Small intestine (tissue), 7 donors: Measurements from ENCODE around the gene YIF1B. TPM values are rescaled to one million over a fixed set of nuclear protein-coding genes. Genes with fewer than 3 reads are reported as not detected.

ENCODE experiments used
- DNase-seq, 2 donors: peaks; one replicate each; pipeline versions ENCODE4 v3.0.0 to v3.0.0-alpha.2; 2013
- FAIRE-seq: peaks from 2 replicates; lab custom pipeline; 2012; peaks lifted over from hg19 to GRCh38; lab: Jason Lieb, UNC
- H3K27ac ChIP-seq, 3 donors: one replicate each; pipeline ENCODE4 v1.5.1; 2013; ENCODE audit warnings: low read length in 2 of 3, mild to moderate bottlenecking in 2 of 3, control low read depth in 1 of 3, inconsistent platforms in 1 of 3, low read depth in 1 of 3, moderate library complexity in 1 of 3
- H3K27me3 ChIP-seq, 3 donors: one replicate each; pipeline ENCODE4 v1.6.1; 2013; ENCODE audit warnings: low read length in 3 of 3, inconsistent platforms in 1 of 3; ENCODE audit not compliant: control insufficient read depth in 3 of 3, insufficient read depth in 3 of 3
- H3K36me3 ChIP-seq, 3 donors: one replicate each; pipeline ENCODE4 v1.6.1; 2013; ENCODE audit warnings: low read length in 3 of 3, inconsistent platforms in 1 of 3, low read depth in 1 of 3, mild to moderate bottlenecking in 1 of 3, moderate library complexity in 1 of 3; ENCODE audit not compliant: control insufficient read depth in 3 of 3, insufficient read depth in 2 of 3
- H3K4me1 ChIP-seq, 3 donors: one replicate each; pipeline ENCODE4 v1.6.1; 2013; ENCODE audit warnings: low read length in 2 of 3, inconsistent platforms in 1 of 3, low read depth in 1 of 3, mild to moderate bottlenecking in 1 of 3, moderate library complexity in 1 of 3; ENCODE audit not compliant: control insufficient read depth in 3 of 3, insufficient read depth in 2 of 3
- H3K4me3 ChIP-seq, 3 donors: one replicate each; pipeline ENCODE4 v1.5.1; 2013; ENCODE audit warnings: low read length in 3 of 3, control low read depth in 1 of 3, inconsistent platforms in 1 of 3, low read depth in 1 of 3, mild to moderate bottlenecking in 1 of 3, moderate library complexity in 1 of 3
- H3K9me3 ChIP-seq, 2 donors: one replicate each; pipeline ENCODE4 v1.6.1; 2013; ENCODE audit warnings: low read depth in 1 of 2, low read length in 1 of 2; ENCODE audit not compliant: control insufficient read depth in 2 of 2, insufficient read depth in 1 of 2
- whole genome bisulfite sequencing, 3 donors: extraction: QIAGEN DNeasy Blood & Tissue Kit; methylation state at CpG; one replicate each; pipeline ENCODE4 v1.1.7; 2013; 5-methylcytosine and 5-hydroxymethylcytosine counted together
- polyA plus RNA-seq, 4 donors: library from polyadenylated mRNA; stranded (reverse) in 3 of 4; unstranded in 1 of 4; fragments of 200-250 nt in 3 of 4; fragments of 120-200 nt in 1 of 4; gene quantifications; one replicate each; pipeline versions ENCODE4 v1.2.1 to v1.2.3, GENCODE V29; 2013
- donor health status: healthy with polysubstance abuse.
- donor health status: control.
- donor health status: control.
- donor health status: Bipolar disorder and iron deficiency.
- donor health status: healthy.

Gene YIF1B
- polyA plus RNA-seq, 4 donors, result 13.0 to 73.1 (median 16.6) TPM

DNA sequence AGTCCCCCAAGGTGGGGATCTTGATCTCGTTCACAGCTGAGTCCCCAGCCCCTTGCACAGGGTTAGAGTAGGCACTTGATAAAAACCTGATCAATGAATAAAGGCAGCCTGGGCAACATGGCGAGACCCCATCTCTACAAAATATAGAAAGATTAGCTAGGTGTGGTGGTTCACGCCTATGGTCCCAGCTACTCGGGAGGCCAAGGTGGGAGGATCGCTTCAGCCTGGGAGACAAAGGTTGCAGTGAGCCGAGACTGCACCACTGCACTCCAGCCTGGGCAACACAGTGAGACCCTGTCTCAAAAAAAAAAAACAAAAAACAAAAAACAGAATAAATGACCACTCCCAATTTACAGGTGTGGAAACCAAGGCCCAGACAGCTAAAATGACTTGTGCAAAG, 4.8 kb downstream of the YIF1B start:
- WGBS, 3 donors, result 90 to 99% (median 97%) methylated on average over 6 of the region's 6 CpGs
- no peak for FAIRE-seq

DNA sequence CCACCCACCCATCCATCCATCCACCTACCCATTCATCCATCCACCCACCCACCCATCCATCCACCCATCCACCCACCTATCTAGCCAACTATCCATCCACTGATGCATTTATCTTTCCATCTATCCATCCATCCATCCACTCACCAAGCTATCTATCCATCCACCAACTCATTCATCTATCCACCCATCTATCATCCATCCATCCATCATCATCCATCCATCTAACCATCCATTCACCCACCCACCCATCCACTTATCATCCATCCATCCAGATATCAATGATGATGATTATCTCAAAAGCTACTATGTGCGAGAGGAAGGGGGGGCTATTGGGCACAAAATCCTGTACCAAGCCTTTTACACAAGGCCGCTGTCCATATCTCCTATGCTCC, 5.5 kb downstream of the YIF1B start:
- Histone ChIP-seq H3K4me1 (peaks cover 0 to 21% (median 3%) of the 10 kb centered on the region in 3 donors), H3K36me3 (peaks cover 3 to 48% (median 3%) of the 10 kb centered on the region in 3 donors), H3K27me3 (no peaks in the 10 kb centered on the region), H3K4me3 (no peak overlapping the region), H3K9me3 (no peaks in the 10 kb centered on the region), H3K27ac (no peak overlapping the region)
- FAIRE-seq, result no peak
- no peak for DNase-seq
- 95 to 100% (median 98%) methylated on average over 2 of the region's 2 CpGs for WGBS, 3 donors

More for the DNA sequence above, 4.8 kb downstream of the YIF1B start:
- H3K4me3 ChIP-seq, result no peak overlapping the region
- no peaks in the 10 kb centered on the region for H3K27me3 ChIP-seq
- peaks cover 3 to 41% (median 3%) of the 10 kb centered on the region in 3 donors for H3K36me3 ChIP-seq
- H3K9me3 ChIP-seq, result no peaks in the 10 kb centered on the region
- DNase-seq, result no peak
- H3K27ac ChIP-seq, result no peak overlapping the region
- peaks cover 0 to 19% (median 3%) of the 10 kb centered on the region in 3 donors for H3K4me1 ChIP-seq

DNA sequence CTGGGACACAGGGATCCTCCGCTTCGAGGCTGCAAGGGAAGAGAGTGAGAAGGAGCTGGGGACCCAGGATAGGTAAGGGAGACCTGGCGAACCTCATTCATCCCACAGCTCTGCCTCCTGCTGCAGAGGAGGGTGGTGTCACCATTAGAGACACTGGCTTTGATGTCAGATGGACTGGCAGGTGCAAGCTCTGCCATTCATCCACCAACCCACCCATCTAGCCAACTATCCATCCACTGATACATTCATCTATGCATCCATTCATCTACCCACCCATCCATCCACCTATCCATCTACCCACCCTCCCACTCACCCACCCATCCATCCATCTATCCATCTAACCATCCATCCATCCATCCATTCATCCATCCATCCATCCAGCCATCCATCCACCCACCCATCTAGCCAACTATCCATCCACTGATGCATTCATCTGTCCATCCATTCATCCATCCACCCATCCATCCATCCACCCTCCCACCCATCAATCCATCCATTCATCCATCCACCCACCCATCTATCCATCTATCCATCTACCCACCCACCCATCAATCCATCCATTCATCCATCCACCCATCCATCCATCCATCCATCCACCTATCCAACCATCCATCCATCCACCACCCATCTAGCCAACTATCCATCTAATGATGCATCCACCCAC, 6.0 kb downstream of the YIF1B start:
- no peak for DNase-seq
- 97 to 100% (median 97%) methylated on average over 3 of the region's 3 CpGs for WGBS, 3 donors
- H3K4me3 ChIP-seq, result no peak overlapping the region
- H3K27me3 ChIP-seq, result no peaks in the 10 kb centered on the region
- FAIRE-seq, result no peak
- no peaks in the 10 kb centered on the region for H3K9me3 ChIP-seq
- peaks cover 3 to 50% (median 3%) of the 10 kb centered on the region in 3 donors for H3K36me3 ChIP-seq
- H3K27ac ChIP-seq, result no peak overlapping the region
- peaks cover 0 to 20% (median 0%) of the 10 kb centered on the region in 3 donors for H3K4me1 ChIP-seq

DNA sequence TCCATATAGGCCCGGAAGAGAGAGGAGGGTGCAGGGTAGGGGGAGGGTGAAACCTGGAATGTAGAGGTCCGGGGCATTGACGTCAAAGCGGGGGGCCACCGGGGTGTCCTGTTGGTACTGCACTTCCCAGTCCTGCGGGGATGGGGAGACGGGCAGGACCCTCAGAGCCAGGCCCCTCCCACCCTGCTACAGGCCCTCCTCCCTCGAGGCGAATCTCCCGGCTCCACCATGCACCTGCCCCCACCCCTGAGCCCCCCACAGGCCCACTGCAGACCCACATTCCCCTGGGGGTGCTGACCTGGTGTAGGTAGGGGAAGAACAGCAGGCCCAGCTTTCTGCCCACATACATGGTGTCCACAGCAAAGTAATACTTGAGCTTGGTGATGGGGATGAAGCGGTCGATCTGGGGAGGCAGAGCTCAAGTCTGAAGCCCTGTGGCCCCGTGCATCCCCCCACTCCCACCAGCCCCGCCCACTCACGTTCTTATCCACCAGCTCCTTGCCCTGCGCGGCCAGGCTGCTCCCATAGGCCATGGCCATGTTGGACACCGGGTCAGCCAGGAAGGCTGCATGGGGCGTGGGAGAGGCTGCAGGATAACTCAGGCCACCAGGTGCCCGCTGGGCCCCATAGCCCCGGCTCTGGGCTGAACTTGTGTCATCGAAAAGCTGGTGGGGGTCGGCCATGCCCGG, 6.7 kb downstream of the YIF1B start:
- H3K27ac ChIP-seq, result no peak overlapping the region
- peaks cover 0 to 24% (median 0%) of the 10 kb centered on the region in 3 donors for H3K4me1 ChIP-seq
- DNase-seq (no peak), FAIRE-seq (no peak)
- H3K9me3 ChIP-seq, result no peaks in the 10 kb centered on the region
- WGBS, 3 donors, result 80 to 88% (median 88%) methylated on average over 17 to 24 of the region's 24 CpGs
- H3K4me3 ChIP-seq, result no peak overlapping the region
- H3K36me3 ChIP-seq, result peaks cover 3 to 52% (median 3%) of the 10 kb centered on the region in 3 donors
- no peaks in the 10 kb centered on the region for H3K27me3 ChIP-seq

DNA sequence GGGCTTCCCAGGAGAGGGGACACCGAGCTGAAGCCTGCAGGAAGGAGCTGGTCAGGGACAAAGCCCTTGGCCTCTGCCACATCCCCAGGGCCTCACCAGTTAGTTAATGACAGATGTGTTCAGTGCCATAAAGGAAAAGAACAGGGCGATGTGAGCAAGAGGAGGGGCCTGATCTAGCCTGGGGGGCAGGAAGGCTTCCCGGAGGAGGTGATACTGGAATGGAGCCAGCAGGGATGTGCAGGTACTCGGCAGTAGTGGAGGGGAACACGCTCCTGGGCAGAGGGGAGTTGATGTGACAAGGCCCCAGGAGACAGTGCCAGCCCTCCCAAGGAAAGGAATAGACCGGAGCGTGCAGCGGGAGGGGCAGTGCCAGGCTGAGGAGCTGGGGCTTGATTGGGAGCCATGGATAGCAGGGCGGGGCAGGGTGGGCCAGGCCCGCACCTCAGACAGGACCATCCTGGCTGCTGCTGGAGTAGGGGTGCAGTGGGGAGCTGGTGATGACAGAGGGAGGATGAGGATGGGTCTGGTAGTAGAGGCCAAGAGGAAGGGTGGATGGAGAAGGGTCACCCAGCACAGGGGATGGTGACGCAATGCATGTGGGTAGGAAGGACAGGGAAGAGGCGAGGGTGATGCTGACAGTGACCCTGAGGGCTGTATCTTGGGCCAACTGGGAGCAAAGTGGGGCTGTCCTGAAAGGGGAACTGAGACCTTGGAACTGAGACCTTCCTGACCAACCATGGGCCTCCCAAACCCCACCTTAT, 7.6 kb downstream of the YIF1B start:
- DNase-seq (no peak), FAIRE-seq (no peak)
- Histone ChIP-seq H3K36me3 (peaks cover 3 to 52% (median 3%) of the 10 kb centered on the region in 3 donors), H3K27me3 (no peaks in the 10 kb centered on the region), H3K4me3 (no peak overlapping the region), H3K27ac (no peak overlapping the region), H3K4me1 (peaks cover 0 to 26% (median 0%) of the 10 kb centered on the region in 3 donors), H3K9me3 (no peaks in the 10 kb centered on the region)
- 83 to 89% (median 83%) methylated on average over 11 to 12 of the region's 12 CpGs for WGBS, 3 donors

DNA sequence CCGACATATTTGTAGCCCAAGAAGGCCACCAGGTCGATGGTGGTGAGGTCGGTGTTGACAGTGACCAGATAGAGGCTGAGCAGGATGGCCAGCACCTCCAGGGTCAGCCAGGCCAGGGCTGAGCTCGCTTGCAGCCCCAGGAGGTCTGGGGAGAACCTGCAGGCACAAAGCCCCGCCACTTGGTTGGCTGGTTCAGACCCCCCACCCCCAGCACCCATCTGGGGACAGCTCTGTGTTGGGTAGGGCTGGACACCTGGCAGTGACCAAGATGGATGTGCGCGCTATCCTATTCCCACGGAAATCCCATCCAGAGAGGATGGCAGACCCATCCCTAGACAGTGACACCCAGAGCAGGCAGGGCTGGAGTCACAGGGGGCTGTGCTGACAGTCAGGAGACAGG, 8.2 kb downstream of the YIF1B start:
- H3K36me3 ChIP-seq, result peaks cover 3 to 57% (median 3%) of the 10 kb centered on the region in 3 donors
- DNase-seq (no peak), FAIRE-seq (no peak)
- no peak overlapping the region for H3K4me3 ChIP-seq
- 89 to 91% (median 90%) methylated on average over 8 of the region's 8 CpGs for WGBS, 3 donors
- no peak overlapping the region for H3K27ac ChIP-seq
- no peaks in the 10 kb centered on the region for H3K9me3 ChIP-seq
- H3K4me1 ChIP-seq, result peaks cover 0 to 26% (median 0%) of the 10 kb centered on the region in 3 donors
- no peaks in the 10 kb centered on the region for H3K27me3 ChIP-seq

GRCh38 chr19:38307076-38307475, 8.7 kb downstream of the YIF1B start:
- no peak overlapping the region for H3K4me3 ChIP-seq
- no peak for FAIRE-seq
- no peak overlapping the region for H3K27ac ChIP-seq
- no peak for DNase-seq
- peaks cover 0 to 28% (median 0%) of the 10 kb centered on the region in 3 donors for H3K4me1 ChIP-seq
- peaks cover 3 to 57% (median 3%) of the 10 kb centered on the region in 3 donors for H3K36me3 ChIP-seq
- 89 to 97% (median 97%) methylated on average over 4 of the region's 4 CpGs for whole genome bisulfite sequencing, 3 donors
- no peaks in the 10 kb centered on the region for H3K27me3 ChIP-seq
- H3K9me3 ChIP-seq, result no peaks in the 10 kb centered on the region

- no peak for FAIRE-seq
These were observed 9.5 kb downstream of the YIF1B start for GRCh38 chr19:38306236-38306635.

More at GRCh38 chr19:38306236-38306635, 9.5 kb downstream of the YIF1B start:
- no peak overlapping the region for H3K4me3 ChIP-seq
- 84 to 95% (median 92%) methylated on average over 3 of the region's 3 CpGs for WGBS, 3 donors
- H3K4me1 ChIP-seq, result peaks cover 0 to 29% (median 0%) of the 10 kb centered on the region in 3 donors
- no peak for DNase-seq
- no peak overlapping the region for H3K27ac ChIP-seq
- no peaks in the 10 kb centered on the region for H3K27me3 ChIP-seq
- H3K9me3 ChIP-seq, result no peaks in the 10 kb centered on the region
- peaks cover 3 to 54% (median 3%) of the 10 kb centered on the region in 3 donors for H3K36me3 ChIP-seq
